ENCODE results near the gene CACHD1.

DNA sequence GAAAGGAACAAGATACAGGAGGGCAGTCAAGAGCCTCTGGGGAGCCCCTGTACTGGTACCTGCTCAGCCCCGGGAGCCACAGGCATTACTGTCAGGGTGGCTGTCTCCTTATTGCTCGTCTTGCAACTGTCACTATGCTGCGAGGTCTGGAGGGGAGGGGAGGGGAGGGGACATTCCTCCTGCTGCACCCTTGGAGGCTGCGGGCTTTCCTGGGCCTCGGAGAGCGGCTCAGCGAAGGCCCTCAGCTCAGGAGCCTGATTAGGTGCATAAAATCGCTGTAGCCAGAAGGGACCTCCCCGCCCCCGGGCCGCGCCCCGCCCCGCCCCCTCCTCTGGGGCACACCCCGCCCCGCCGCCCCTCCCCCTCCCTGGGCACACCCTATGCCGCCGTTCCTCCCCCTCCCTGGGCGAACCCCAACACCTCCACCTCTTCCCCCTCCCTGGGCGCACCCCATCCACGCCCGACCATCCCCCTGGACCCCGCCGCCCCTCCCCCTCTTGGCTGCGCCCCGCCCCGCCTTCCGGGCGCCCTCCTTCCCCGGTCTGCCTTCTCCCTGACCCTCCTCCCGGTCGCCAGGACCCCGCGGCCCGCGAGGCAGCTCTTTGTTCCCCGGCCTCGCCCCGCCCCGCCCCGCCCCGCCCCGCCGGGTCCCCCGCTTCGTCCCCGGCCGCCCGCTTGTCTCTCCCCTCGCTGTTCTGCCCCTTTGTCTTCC lies 35.5 kb downstream of the CACHD1 start:
- TF ChIP-seq POLR2A (IDR thresholded peaks at IDR 0.05; ENCODE audit: low read length) (no peak), GATA1 (IDR thresholded peaks at IDR 0.05; ENCODE audit: low read depth, low read length) (no peak)

All from erythroblast (primary cell).